ENCODE results near the gene CCL11. TPM values are rescaled to one million over a fixed set of nuclear protein-coding genes. Genes with fewer than 3 reads are reported as not detected.

Gene CCL11
- polyA plus RNA-seq, 1 donor from 2014 or later, result not detected

GRCh38 chr17:34305061-34305460, 19.5 kb downstream of the CCL11 start:
- Histone ChIP-seq H2AFZ (ENCODE audit: low read depth, low read length) (no peak overlapping the region), H3K9me3 (ENCODE audit: low read length) (no peaks in the 10 kb centered on the region), H3K27me3 (ENCODE audit: insufficient read depth, low read depth, low read length) (no peaks in the 10 kb centered on the region), H3K4me3 (ENCODE audit: low read length) (no peak overlapping the region), H4K20me1 (ENCODE audit: insufficient read depth) (no peaks in the 10 kb centered on the region), H3F3A (ENCODE audit: insufficient read depth, low read length, poor library complexity, severe bottlenecking) (no peaks in the 10 kb centered on the region), H3K27ac (ENCODE audit: low read length) (no peak overlapping the region), H3K36me3 (ENCODE audit: insufficient read depth, low read length) (no peaks in the 10 kb centered on the region), H3K79me2 (replicated peaks; ENCODE audit: insufficient read depth, low read length) (no peaks in the 10 kb centered on the region), H3K9me2 (ENCODE audit: insufficient read depth, low read length) (no peaks in the 10 kb centered on the region), H3K9ac (ENCODE audit: low read length) (no peak overlapping the region), H3K4me2 (ENCODE audit: low read length) (no peak overlapping the region)
- no peak for TF ChIP-seq MXI1 (conservative IDR thresholded peaks at IDR 0.05; ENCODE audit: poor library complexity, severe bottlenecking)

GRCh38 chr17:34305606-34306005, 20.1 kb downstream of the CCL11 start:
- H3K36me3 ChIP-seq (ENCODE audit: insufficient read depth, low read length), result no peaks in the 10 kb centered on the region
- TF ChIP-seq POLR2AphosphoS5 (IDR thresholded peaks at IDR 0.05) (no peak), MXI1 (conservative IDR thresholded peaks at IDR 0.05; ENCODE audit: poor library complexity, severe bottlenecking) (no peak), TAF1 (IDR thresholded peaks at IDR 0.05; ENCODE audit: low read depth) (no peak), SMC3 (conservative IDR thresholded peaks at IDR 0.05; ENCODE audit: poor library complexity) (no peak), REST (IDR thresholded peaks at IDR 0.05; ENCODE audit: borderline replicate concordance) (no peak), CTCF (IDR thresholded peaks at IDR 0.05; ENCODE audit: poor library complexity, severe bottlenecking) (no peak), EZH2 (IDR thresholded peaks at IDR 0.05; ENCODE audit: borderline replicate concordance, insufficient read depth, low read length, poor library complexity, severe bottlenecking) (no peak), RAD21 (conservative IDR thresholded peaks at IDR 0.05) (no peak), EP300 (conservative IDR thresholded peaks at IDR 0.05; ENCODE audit: poor library complexity, severe bottlenecking) (no peak)
- H3K9me3 ChIP-seq (ENCODE audit: low read length), result no peaks in the 10 kb centered on the region
- no peaks in the 10 kb centered on the region for H3K79me2 ChIP-seq (replicated peaks; ENCODE audit: insufficient read depth, low read length)
- H3K9me2 ChIP-seq (ENCODE audit: insufficient read depth, low read length), result no peaks in the 10 kb centered on the region
- H2AFZ ChIP-seq (ENCODE audit: low read depth, low read length), result no peak overlapping the region
- H3F3A ChIP-seq (ENCODE audit: insufficient read depth, low read length, poor library complexity, severe bottlenecking), result no peaks in the 10 kb centered on the region
- H4K20me1 ChIP-seq (ENCODE audit: insufficient read depth), result no peaks in the 10 kb centered on the region
- H3K4me2 ChIP-seq (ENCODE audit: low read length), result no peak overlapping the region
- H3K4me3 ChIP-seq (ENCODE audit: low read length), result no peak overlapping the region
- no peaks in the 10 kb centered on the region for H3K27me3 ChIP-seq (ENCODE audit: insufficient read depth, low read depth, low read length)
- H3K9ac ChIP-seq (ENCODE audit: low read length), result no peak overlapping the region
- H3K27ac ChIP-seq (ENCODE audit: low read length), result no peak overlapping the region

- H3K27ac ChIP-seq (ENCODE audit: low read length), result no peak overlapping the region
- no peaks in the 10 kb centered on the region for H3F3A ChIP-seq (ENCODE audit: insufficient read depth, low read length, poor library complexity, severe bottlenecking)
- no peak overlapping the region for H3K4me2 ChIP-seq (ENCODE audit: low read length)
- no peaks in the 10 kb centered on the region for H3K9me2 ChIP-seq (ENCODE audit: insufficient read depth, low read length)
- no peaks in the 10 kb centered on the region for H3K27me3 ChIP-seq (ENCODE audit: insufficient read depth, low read depth, low read length)
- H3K9me3 ChIP-seq (ENCODE audit: low read length), result no peaks in the 10 kb centered on the region
- TF ChIP-seq TAF1 (IDR thresholded peaks at IDR 0.05; ENCODE audit: low read depth), result no peak
- no peak for TF ChIP-seq EP300 (conservative IDR thresholded peaks at IDR 0.05; ENCODE audit: poor library complexity, severe bottlenecking)
- TF ChIP-seq MXI1 (conservative IDR thresholded peaks at IDR 0.05; ENCODE audit: poor library complexity, severe bottlenecking), result no peak
- TF ChIP-seq CTCF (IDR thresholded peaks at IDR 0.05; ENCODE audit: poor library complexity, severe bottlenecking), result no peak
- TF ChIP-seq RAD21 (conservative IDR thresholded peaks at IDR 0.05), result no peak
- TF ChIP-seq SMC3 (conservative IDR thresholded peaks at IDR 0.05; ENCODE audit: poor library complexity), result no peak
- no peak for TF ChIP-seq POLR2AphosphoS5 (IDR thresholded peaks at IDR 0.05)
- no peaks in the 10 kb centered on the region for H3K36me3 ChIP-seq (ENCODE audit: insufficient read depth, low read length)
- H2AFZ ChIP-seq (ENCODE audit: low read depth, low read length), result no peak overlapping the region
- no peaks in the 10 kb centered on the region for H3K79me2 ChIP-seq (replicated peaks; ENCODE audit: insufficient read depth, low read length)
- H4K20me1 ChIP-seq (ENCODE audit: insufficient read depth), result no peaks in the 10 kb centered on the region
- H3K9ac ChIP-seq (ENCODE audit: low read length), result no peak overlapping the region
- H3K4me3 ChIP-seq (ENCODE audit: low read length), result no peak overlapping the region
Observed at GRCh38 chr17:34306466-34306865, 20.9 kb downstream of the CCL11 start.

Measured in neural cell (in vitro differentiated cells).